ENCODE results near the gene ANKRD40. TPM values are rescaled to one million over a fixed set of nuclear protein-coding genes. Genes with fewer than 3 reads are reported as not detected.

ANKRD40 gene
- total RNA-seq, 1 experiment from 2014 or later, result 45.3 TPM

Other genes starting within 250 kb of the ANKRD40 start
- gene CHAD, start 239.0 kb downstream of the ANKRD40 start, total RNA-seq (2021), result 0.09 TPM in 2 of 3 replicates, not detected in the other
- gene RSAD1, start 229.1 kb downstream of the ANKRD40 start, total RNA-seq (2021), result 35.1 to 41.5 TPM (median 40.5 TPM) in 3 replicates
- 5.7 to 6.9 TPM (median 6.6 TPM) in 3 replicates for gene MYCBPAP, start 199.5 kb downstream of the ANKRD40 start, total RNA-seq (2021)
- 6.9 to 8.8 TPM (median 8.1 TPM) in 3 replicates for gene EPN3, start 175.2 kb downstream of the ANKRD40 start, total RNA-seq (2021)
- 24.6 to 30.6 TPM (median 26.3 TPM) in 3 replicates for gene SPATA20, start 160.7 kb downstream of the ANKRD40 start, total RNA-seq (2021)
- 5.4 to 6.7 TPM (median 6.2 TPM) in 3 replicates for gene CACNA1G, start 147.2 kb downstream of the ANKRD40 start, total RNA-seq (2021)
- gene ABCC3, start 73.0 kb downstream of the ANKRD40 start, total RNA-seq (2021), result 0.92 to 2.6 TPM (median 0.99 TPM) in 3 replicates
- 182 to 190 TPM (median 186 TPM) in 3 replicates for gene LUC7L3, start 11.7 kb upstream of the ANKRD40 start, total RNA-seq (2021)
- gene ANKRD40CL, start 59.6 kb upstream of the ANKRD40 start, total RNA-seq (2021), result not detected in 3 replicates
- 0.07 to 0.11 TPM (median 0.09 TPM) in 3 replicates for gene WFIKKN2, start 127.7 kb upstream of the ANKRD40 start, total RNA-seq (2021)
- 33.5 to 37.9 TPM (median 36.0 TPM) in 3 replicates for gene TOB1, start 158.4 kb upstream of the ANKRD40 start, total RNA-seq (2021)